K562 (cell line): Measurements from ENCODE around the gene RHD. TPM values are rescaled to one million over a fixed set of nuclear protein-coding genes. Genes with fewer than 3 reads are reported as not detected.

Experiments used
- ATAC-seq: fragments of 200-7000 bp; cut with Tn5 transposase; 3 replicates; pipeline ENCODE4 v1.9.1; 2020; ENCODE audit warnings: moderate library complexity
- BruUV-seq: library from RNA; stranded (reverse); fragments of 400-500 nt; replicated peaks from 2 replicates; lab custom pipeline; 2021; lab: Mats Ljungman, UMichigan
- CTCF ChIA-PET: fragments of 300-600 bp; formaldehyde crosslinking; extraction: SDS; loops from one replicate; lab custom pipeline; 2021; ENCODE audit warnings: low intra/inter-chr PET ratio; lab: Yijun Ruan, JAX
- POLR2A ChIA-PET: fragments of 300-600, 350-650 bp; sonication (Branson Sonifier 250); formaldehyde crosslinking; extraction: SDS; loops from one replicate; lab custom pipeline; 2021; ENCODE audit warnings: antibody characterized with exemption, inconsistent platforms; lab: Yijun Ruan, JAX
- DNase-seq, 4 experiments: peaks; one replicate each; pipeline versions ENCODE4 v3.0.0 to v3.0.0-alpha.2; 2011 to 2018; ENCODE audit warnings: low spot score in 3 of 4, mixed read lengths in 3 of 4; ENCODE audit errors: extremely low read depth in 1 of 4
- FAIRE-seq: peaks from 2 replicates; lab custom pipeline; 2011; peaks lifted over from hg19 to GRCh38; lab: Jason Lieb, UNC
- H2AFZ ChIP-seq: 2 replicates; pipeline ENCODE4 v1.6.0; 2011; ENCODE audit warnings: low read depth, low read length, control low read depth, inconsistent platforms
- H3K27ac ChIP-seq: fragments of 200-600 bp; 3 replicates; pipeline ENCODE4 v1.8.0; 2011; ENCODE audit warnings: low read depth, mild to moderate bottlenecking, control low read depth, inconsistent platforms, low read length, moderate library complexity, mixed read lengths; ENCODE audit errors: extremely low read depth
- H3K27me3 ChIP-seq, 2 experiments: fragments of 300-600 bp in 1 of 2; 2 replicates in 1 of 2; 3 replicates in 1 of 2; pipeline versions ENCODE4 v1.6.0 to v1.8.0; 2011; ENCODE audit warnings: inconsistent platforms in 2 of 2, low read length in 2 of 2, mild to moderate bottlenecking in 1 of 2, mixed read lengths in 1 of 2, moderate library complexity in 1 of 2; ENCODE audit not compliant: control insufficient read depth in 2 of 2, insufficient read depth in 2 of 2
- H3K36me3 ChIP-seq: fragments of 300-600 bp; 3 replicates; pipeline ENCODE4 v1.8.0; 2011; ENCODE audit warnings: mild to moderate bottlenecking, low read length, inconsistent platforms; ENCODE audit not compliant: control insufficient read depth, insufficient read depth
- H3K4me1 ChIP-seq, 2 experiments: fragments of 200-600 bp in 1 of 2; replicated peaks in 1 of 2; 2 replicates in 1 of 2; 3 replicates in 1 of 2; pipeline versions ENCODE4 v1.5.1 to v1.8.0; 2011; ENCODE audit warnings: inconsistent platforms in 2 of 2, low read length in 2 of 2, mild to moderate bottlenecking in 1 of 2, mixed read lengths in 1 of 2, moderate library complexity in 1 of 2; ENCODE audit not compliant: control insufficient read depth in 2 of 2, insufficient read depth in 2 of 2
- H3K4me2 ChIP-seq: 2 replicates; pipeline ENCODE4 v1.6.1; 2011; ENCODE audit warnings: low read length, control low read depth, inconsistent platforms, mixed read lengths; ENCODE audit not compliant: insufficient read depth
- H3K4me3 ChIP-seq: fragments of 200-600 bp; sonication (generic), shearing (Covaris generic); 2 replicates; pipeline ENCODE4 v1.5.1; 2016; ENCODE audit warnings: control low read depth, inconsistent platforms
- H3K79me2 ChIP-seq: fragments of 200-600 bp; 3 replicates; pipeline ENCODE4 v1.8.0; 2011; ENCODE audit warnings: low read length, inconsistent platforms; ENCODE audit not compliant: control insufficient read depth, insufficient read depth
- H3K9ac ChIP-seq, 2 experiments: 2 replicates each; pipeline versions ENCODE4 v1.6.0 to v1.6.1; 2011; ENCODE audit warnings: low read depth in 2 of 2, low read length in 2 of 2, control low read depth in 1 of 2, inconsistent platforms in 1 of 2, mild to moderate bottlenecking in 1 of 2, mixed read lengths in 1 of 2; ENCODE audit not compliant: insufficient read depth in 1 of 2
- H3K9me1 ChIP-seq: one replicate; pipeline ENCODE4 v1.6.0; 2011; ENCODE audit warnings: inconsistent platforms, mild to moderate bottlenecking, low read length, moderate library complexity; ENCODE audit not compliant: control insufficient read depth, insufficient read depth
- H3K9me3 ChIP-seq: replicated peaks from 2 replicates; pipeline ENCODE4 v1.5.1; 2011; ENCODE audit warnings: low read depth, low read length, inconsistent platforms; ENCODE audit not compliant: control insufficient read depth, insufficient read depth
- H4K20me1 ChIP-seq: replicated peaks from 2 replicates; pipeline ENCODE4 v1.6.1; 2011; ENCODE audit warnings: low read length, inconsistent platforms, mixed read lengths; ENCODE audit not compliant: control insufficient read depth, insufficient read depth
- BACH1 ChIP-seq: fragments of 200-800 bp; sonication (Bioruptor generic); IDR thresholded peaks from 2 replicates; pipeline ENCODE4 v1.6.1; 2016; ENCODE audit warnings: missing genetic modification characterization, missing compliant biosample characterization
- ELF4 ChIP-seq: fragments of 450-650 bp; formaldehyde crosslinking; IDR thresholded peaks from 2 replicates; pipeline ENCODE4 v1.4.0; 2022; ENCODE audit warnings: missing genetic modification characterization
- GABPB2 ChIP-seq: fragments of 250-450 bp; sonication (Bioruptor Pico); conservative IDR thresholded peaks from 2 replicates; pipeline ENCODE4 v1.5.1; 2021; ENCODE audit warnings: mild to moderate bottlenecking
- HLTF ChIP-seq: fragments of 450-650 bp; IDR thresholded peaks from 2 replicates; pipeline ENCODE4 v1.6.1; 2016
- HNRNPLL ChIP-seq: fragments of 200-400 bp; formaldehyde crosslinking; IDR thresholded peaks from 2 replicates; pipeline ENCODE4 v1.6.1; 2017; ENCODE audit warnings: low read length, low read depth, mild to moderate bottlenecking; ENCODE audit not compliant: poor library complexity, severe bottlenecking
- ILK ChIP-seq: fragments of 450-650 bp; IDR thresholded peaks from 2 replicates; pipeline ENCODE4 v1.6.1; 2016; ENCODE audit warnings: missing genetic modification characterization, low read depth, mild to moderate bottlenecking, missing compliant biosample characterization, moderate library complexity, borderline replicate concordance
- MTA3 ChIP-seq: fragments of 450-650 bp; formaldehyde crosslinking; IDR thresholded peaks from 2 replicates; pipeline ENCODE4 v1.6.1; 2017; ENCODE audit warnings: mild to moderate bottlenecking, borderline replicate concordance
- NCOA1 ChIP-seq: fragments of 450-650 bp; IDR thresholded peaks from 2 replicates; pipeline ENCODE4 v1.6.1; 2016; ENCODE audit warnings: low read depth
- PHF20 ChIP-seq: fragments of 450-650 bp; IDR thresholded peaks from 2 replicates; pipeline ENCODE4 v1.6.1; 2018; ENCODE audit not compliant: partially characterized antibody
- POLR2AphosphoS2 ChIP-seq: IDR thresholded peaks from 2 replicates; pipeline ENCODE4 v1.6.1; 2012; ENCODE audit warnings: low read length, improper control_type of control experiment
- SAP30 ChIP-seq: fragments of 200-600 bp; sonication (generic); IDR thresholded peaks from 2 replicates; pipeline ENCODE4 v1.6.1; 2012; ENCODE audit warnings: borderline replicate concordance, low read depth, mild to moderate bottlenecking, moderate library complexity, low read length, control low read depth, inconsistent platforms; ENCODE audit not compliant: insufficient read depth, poor library complexity, severe bottlenecking
- XRCC4 ChIP-seq: IDR thresholded peaks from one replicate; pipeline ENCODE4 v1.6.1; 2011; ENCODE audit not compliant: insufficient read depth, insufficient read length; ENCODE audit errors: extremely low read depth
- ZNF583 ChIP-seq: fragments of 250-450 bp; sonication (Bioruptor Pico); IDR thresholded peaks from 2 replicates; pipeline ENCODE4 v1.4.0; 2020
- ZNF764 ChIP-seq: fragments of 250-450 bp; sonication (Bioruptor Pico); IDR thresholded peaks from 2 replicates; pipeline ENCODE4 v1.4.0; 2020; ENCODE audit warnings: low read depth, mild to moderate bottlenecking, moderate library complexity
- WGBS: fragments of 100-300 bp; shearing (Covaris generic); methylation state at CpG from one replicate; pipeline ENCODE4 v1.1.6; 2016; ENCODE audit warnings: low coverage, mixed read lengths; ENCODE audit not compliant: insufficient coverage; ENCODE audit errors: missing lambda C conversion rate; 5-methylcytosine and 5-hydroxymethylcytosine counted together
- in situ Hi-C: fragments of 300-500 bp; cut with MboI; formaldehyde crosslinking; loops from 4 replicates; pipeline ENCODE4 v1.15.0; 2018; ENCODE audit warnings: inconsistent platforms, mixed read lengths
- intact Hi-C: fragments of 100-400 bp; cut with micrococcal nuclease; formaldehyde crosslinking; loops from 2 replicates; pipeline ENCODE4 v1.14.2; 2022
- polyA plus RNA-seq, 8 experiments: library from polyadenylated mRNA; depleted of rRNA in 4 of 8; stranded (reverse) in 5 of 8; unstranded in 3 of 8; fragments of >200 nt; fragmentation: Nextera tagmentation in 2 of 8; fragmentation: Illumina TruSeq in 1 of 8; extraction: Ambion mirVana in 2 of 8; extraction: Trizol in 1 of 8; gene quantifications; 2 replicates each; pipeline versions ENCODE4 v1.2.1 to v1.2.3, GENCODE V29; 2011 to 2014; ENCODE audit warnings: inconsistent platforms in 1 of 8, missing spikeins in 1 of 8
- total RNA-seq, 7 experiments: library from RNA; depleted of rRNA in 6 of 7; stranded (reverse); fragments of >200 nt in 6 of 7; fragmentation: Illumina TruSeq in 2 of 7; extraction: Trizol in 2 of 7; gene quantifications; 2 replicates each; pipeline versions ENCODE4 v1.2.1 to v1.2.3, GENCODE V29; 2011 to 2021; ENCODE audit warnings: low replicate concordance in 1 of 7
- TF ChIP-seq, protein P1 (sequence below), 2 experiments: fragments of 250-450 bp in 1 of 2; fragments of 450-650 bp in 1 of 2; sonication (Bioruptor Pico) in 1 of 2; IDR thresholded peaks; 2 replicates each; pipeline versions ENCODE4 v1.6.1 to v1.8.0; 2016 to 2021; ENCODE audit warnings: mild to moderate bottlenecking in 2 of 2, moderate library complexity in 2 of 2, missing compliant biosample characterization in 1 of 2, missing genetic modification characterization in 1 of 2
- TF ChIP-seq, protein P2 (sequence below): fragments of 250-450 bp; sonication (Bioruptor Pico); IDR thresholded peaks from 2 replicates; pipeline ENCODE4 v1.8.0; 2022; ENCODE audit warnings: moderate library complexity, mild to moderate bottlenecking, inconsistent platforms
- TF ChIP-seq, protein P3 (sequence below), 2 experiments: fragments of 200-800 bp in 1 of 2; sonication (Bioruptor generic) in 1 of 2; sonication (generic) in 1 of 2; formaldehyde crosslinking in 1 of 2; IDR thresholded peaks in 1 of 2; conservative IDR thresholded peaks in 1 of 2; 2 replicates each; pipeline versions ENCODE4 v1.5.0 to v1.6.1; 2016 to 2020; ENCODE audit warnings: missing compliant biosample characterization in 1 of 2, missing genetic modification characterization in 1 of 2, missing genetic modification reagents in 1 of 2

The RHD gene
- total and polyA plus RNA-seq, 9 of the 15 experiments (the other 6 are each of a cell fraction or from before 2014, with no cell fraction given), result 8.8 to 32.4 (median 15.0) TPM

DNA sequence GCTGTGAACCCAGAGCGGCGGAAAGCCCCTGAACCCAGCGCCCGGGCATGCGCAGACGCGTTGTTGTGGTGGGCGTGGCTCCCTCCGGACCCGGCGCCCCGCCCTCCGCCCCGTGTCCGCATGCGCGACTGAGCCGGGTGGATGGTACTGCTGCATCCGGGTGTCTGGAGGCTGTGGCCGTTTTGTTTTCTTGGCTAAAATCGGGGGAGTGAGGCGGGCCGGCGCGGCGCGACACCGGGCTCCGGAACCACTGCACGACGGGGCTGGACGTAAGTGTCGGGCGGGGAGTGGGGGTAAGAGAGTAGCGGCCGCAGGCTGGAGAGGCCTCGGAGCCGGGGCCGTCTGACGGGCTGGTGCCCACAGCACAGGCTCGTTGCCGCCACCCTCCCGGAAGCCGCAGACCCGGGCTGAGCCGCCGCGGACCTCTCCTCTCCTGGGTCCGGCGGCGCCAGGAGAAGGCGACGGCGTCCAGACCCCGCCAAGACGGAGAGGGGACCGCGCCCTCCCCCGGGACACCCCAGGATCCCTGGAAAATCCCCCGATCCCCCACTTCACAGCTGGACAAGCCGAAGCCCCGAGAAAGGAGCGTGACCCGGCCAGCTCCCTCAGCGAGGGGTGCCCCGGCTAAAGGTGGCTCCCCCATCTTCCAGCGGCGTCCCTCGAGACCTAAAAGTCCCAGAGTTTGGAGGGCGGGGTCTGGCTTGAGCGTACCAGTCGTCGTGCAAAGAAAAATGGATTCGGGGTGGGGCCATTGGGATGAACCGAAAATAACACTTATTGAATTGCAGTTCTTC, 66.1 kb downstream of the RHD start, which contains the start of gene TMEM50A:
TSS of gene TMEM50A (plus strand) at position 147 of the 794 bp plus-strand sequence. CDS start 2,153 bp downstream, outside the sequence.
- Histone ChIP-seq H3K9ac (peak within 1 kb of the TSS; percentile 80 to 92), H3K36me3 (peaks cover 24% of the 10 kb centered on the region), H3K27me3 (no peaks in the 10 kb centered on the region), H3K4me1 (peaks cover 6 to 7% of the 10 kb centered on the region in 2 experiments; a peak in 4 of 5 replicates), H3K4me2 (peak within 1 kb of the TSS; percentile 90), H4K20me1 (no peaks in the 10 kb centered on the region), H3K79me2 (peaks cover 62% of the 10 kb centered on the region), H2AFZ (peak within 1 kb of the TSS; percentile 92), H3K27ac (peak within 1 kb of the TSS; percentile 96), H3K9me1 (no peaks in the 10 kb centered on the region), H3K4me3 (peak within 1 kb of the TSS; percentile 92), H3K9me3 (no peaks in the 10 kb centered on the region)
- ATAC-seq (peak; percentile 86), FAIRE-seq (peak; percentile 79), DNase-seq (peak; percentile 94 to 95 (median 94))
- POLR2A ChIA-PET, result interaction anchor here (1.0 to 1.1 kb wide), 2 partner anchors 10 to 105 kb away, joined by 3 to 4 read pairs; no protein-coding TSS in a partner anchor
- BruUV-seq, result TSS peak; percentile 59
- CTCF ChIA-PET, result no interaction called here
- in situ Hi-C loops, result no loop called here
- WGBS, result under 1% methylated on average over 67 of the region's 75 CpGs
- intact Hi-C loops, result no loop called here
- TF ChIP-seq NCOA1, result peak; percentile 47; the same call in 1 of the 2 replicates
- peak; percentile 91 for TF ChIP-seq SAP30
- TF ChIP-seq POLR2AphosphoS2, result peak; percentile 48; the same call in 1 of the 2 replicates
- TF ChIP-seq ZNF583, result 0 out of 2 replicates have a peak, but pooled peaks have one; percentile 58
- peak; percentile 86 for TF ChIP-seq HNRNPLL
- peak; percentile 55; the same call in 1 of the 2 replicates for TF ChIP-seq ZNF764 (CRISPR knock-in tag)
- peak; percentile 69; the same call in 1 of the 2 replicates for TF ChIP-seq HLTF
- TF ChIP-seq ILK (tag), result no peak
- TF ChIP-seq, protein P1, sequence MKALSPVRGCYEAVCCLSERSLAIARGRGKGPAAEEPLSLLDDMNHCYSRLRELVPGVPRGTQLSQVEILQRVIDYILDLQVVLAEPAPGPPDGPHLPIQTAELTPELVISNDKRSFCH (CRISPR knock-in tag; IDR thresholded peaks at IDR 0.05), result no peak
- TF ChIP-seq, protein P1 (tag; IDR thresholded peaks at IDR 0.05), result peak; percentile 44; the same call in 1 of the 2 replicates
- TF ChIP-seq PHF20, result peak; percentile 65
- TF ChIP-seq, protein P2, sequence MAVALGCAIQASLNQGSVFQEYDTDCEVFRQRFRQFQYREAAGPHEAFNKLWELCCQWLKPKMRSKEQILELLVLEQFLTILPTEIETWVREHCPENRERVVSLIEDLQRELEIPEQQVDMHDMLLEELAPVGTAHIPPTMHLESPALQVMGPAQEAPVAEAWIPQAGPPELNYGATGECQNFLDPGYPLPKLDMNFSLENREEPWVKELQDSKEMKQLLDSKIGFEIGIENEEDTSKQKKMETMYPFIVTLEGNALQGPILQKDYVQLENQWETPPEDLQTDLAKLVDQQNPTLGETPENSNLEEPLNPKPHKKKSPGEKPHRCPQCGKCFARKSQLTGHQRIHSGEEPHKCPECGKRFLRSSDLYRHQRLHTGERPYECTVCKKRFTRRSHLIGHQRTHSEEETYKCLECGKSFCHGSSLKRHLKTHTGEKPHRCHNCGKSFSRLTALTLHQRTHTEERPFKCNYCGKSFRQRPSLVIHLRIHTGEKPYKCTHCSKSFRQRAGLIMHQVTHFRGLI (CRISPR knock-in tag), result no peak
- TF ChIP-seq ELF4 (CRISPR knock-in tag), result 0 out of 2 replicates have a peak, but pooled peaks have one; percentile 12
- TF ChIP-seq, protein P3, sequence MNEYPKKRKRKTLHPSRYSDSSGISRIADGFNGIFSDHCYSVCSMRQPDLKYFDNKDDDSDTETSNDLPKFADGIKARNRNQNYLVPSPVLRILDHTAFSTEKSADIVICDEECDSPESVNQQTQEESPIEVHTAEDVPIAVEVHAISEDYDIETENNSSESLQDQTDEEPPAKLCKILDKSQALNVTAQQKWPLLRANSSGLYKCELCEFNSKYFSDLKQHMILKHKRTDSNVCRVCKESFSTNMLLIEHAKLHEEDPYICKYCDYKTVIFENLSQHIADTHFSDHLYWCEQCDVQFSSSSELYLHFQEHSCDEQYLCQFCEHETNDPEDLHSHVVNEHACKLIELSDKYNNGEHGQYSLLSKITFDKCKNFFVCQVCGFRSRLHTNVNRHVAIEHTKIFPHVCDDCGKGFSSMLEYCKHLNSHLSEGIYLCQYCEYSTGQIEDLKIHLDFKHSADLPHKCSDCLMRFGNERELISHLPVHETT (CRISPR knock-in tag; conservative IDR thresholded peaks at IDR 0.05 in 1 of 2, IDR thresholded peaks at IDR 0.05 in 1 of 2), result peak in 1 of 2 experiments; percentile 81; a peak in 2 of 4 replicates
- TF ChIP-seq GABPB2 (CRISPR knock-in tag), result 0 out of 2 replicates have a peak, but pooled peaks have one; percentile 70
- TF ChIP-seq XRCC4, result no peak
- TF ChIP-seq BACH1 (tag), result no peak
- peak; percentile 85; the same call in 1 of the 2 replicates for TF ChIP-seq MTA3
